HG02885 (cell line): ENCODE measurements around the gene ZNF385C.

Source experiments
- ATAC-seq: cut with Tn5 transposase; IDR thresholded peaks from one replicate; pipeline ENCODE4 v1.9.1; 2021; ENCODE audit warnings: mild to moderate bottlenecking; ENCODE audit not compliant: unreplicated experiment, poor library complexity

Gene ZNF385C

GRCh38 chr17:42079541-42079940 is 18.7 kb downstream of the ZNF385C start:
- ATAC-seq: no peak

DNA sequence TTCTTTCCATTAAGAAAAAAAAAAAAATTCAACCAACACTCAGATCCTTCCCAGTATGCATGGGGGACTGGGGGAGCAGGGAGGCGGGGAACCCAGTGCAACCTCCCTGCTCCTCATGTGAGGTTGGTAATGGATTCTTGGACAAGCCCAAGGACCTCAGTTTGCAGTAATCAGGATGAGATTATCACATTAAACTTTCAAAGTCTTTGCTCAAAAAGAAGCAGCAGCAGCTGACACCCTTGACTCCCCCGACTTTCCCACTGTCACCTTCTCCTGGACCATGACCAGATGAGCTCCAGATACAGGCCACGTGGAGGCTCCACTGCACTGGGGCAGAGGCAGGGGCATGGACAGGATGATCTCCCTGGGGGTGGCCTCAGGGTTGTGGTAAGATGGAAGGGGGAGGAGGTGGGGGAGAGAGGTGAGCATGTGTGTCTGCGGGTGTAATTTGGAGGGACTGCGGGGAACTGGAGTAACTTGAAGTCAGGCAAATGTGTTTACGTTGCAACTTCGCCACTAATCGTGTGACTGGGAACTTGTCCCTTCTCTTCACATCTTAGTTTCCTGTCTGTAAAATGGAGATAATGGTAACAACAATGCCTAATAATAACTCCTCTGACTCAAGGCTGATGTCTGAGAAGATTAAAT is 19.8 kb downstream of the ZNF385C start:
- ATAC-seq: no peak

DNA sequence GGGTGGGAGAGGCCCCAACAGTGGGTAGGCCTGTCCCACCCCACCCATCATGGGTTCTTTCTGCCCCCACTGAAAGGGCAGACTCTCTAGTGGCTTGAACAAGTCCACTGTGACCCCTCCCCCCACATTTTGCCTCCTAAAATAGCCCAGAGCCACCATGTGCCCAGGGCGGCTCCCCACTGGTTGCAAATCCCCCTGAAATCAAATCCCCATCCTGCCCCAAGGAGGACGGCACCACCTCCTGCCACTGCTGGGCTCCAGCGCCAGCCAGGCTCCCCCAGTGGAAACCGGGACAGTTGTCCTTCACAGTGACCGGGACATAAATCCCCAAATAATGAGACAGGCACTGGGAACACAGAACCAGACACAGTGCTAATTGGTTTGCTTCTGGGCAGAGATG is 20.5 kb downstream of the ZNF385C start:
- ATAC-seq: no peak

- ATAC-seq: no peak
Measured at GRCh38 chr17:42076797-42077559, 21.3 kb downstream of the ZNF385C start.

DNA sequence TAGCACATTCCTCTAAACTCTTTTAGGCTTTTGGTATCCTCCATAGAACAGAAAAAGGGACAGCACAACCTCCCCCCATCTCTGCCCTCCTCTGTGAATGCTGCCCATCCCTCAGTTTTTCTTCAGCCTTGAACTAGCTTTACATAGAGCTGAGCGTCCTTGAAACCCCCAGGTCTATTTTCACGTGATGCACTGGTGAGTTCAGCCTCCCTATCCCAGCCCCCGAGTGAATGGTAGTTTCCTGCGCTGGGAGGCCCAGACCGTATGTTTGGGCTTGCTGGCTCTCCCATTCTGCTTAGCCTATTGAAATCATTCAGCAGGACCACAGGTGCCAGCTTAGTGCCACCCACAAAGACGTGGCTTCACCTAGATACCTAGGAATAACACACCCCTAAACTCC is 22.5 kb downstream of the ZNF385C start:
- ATAC-seq: no peak

DNA sequence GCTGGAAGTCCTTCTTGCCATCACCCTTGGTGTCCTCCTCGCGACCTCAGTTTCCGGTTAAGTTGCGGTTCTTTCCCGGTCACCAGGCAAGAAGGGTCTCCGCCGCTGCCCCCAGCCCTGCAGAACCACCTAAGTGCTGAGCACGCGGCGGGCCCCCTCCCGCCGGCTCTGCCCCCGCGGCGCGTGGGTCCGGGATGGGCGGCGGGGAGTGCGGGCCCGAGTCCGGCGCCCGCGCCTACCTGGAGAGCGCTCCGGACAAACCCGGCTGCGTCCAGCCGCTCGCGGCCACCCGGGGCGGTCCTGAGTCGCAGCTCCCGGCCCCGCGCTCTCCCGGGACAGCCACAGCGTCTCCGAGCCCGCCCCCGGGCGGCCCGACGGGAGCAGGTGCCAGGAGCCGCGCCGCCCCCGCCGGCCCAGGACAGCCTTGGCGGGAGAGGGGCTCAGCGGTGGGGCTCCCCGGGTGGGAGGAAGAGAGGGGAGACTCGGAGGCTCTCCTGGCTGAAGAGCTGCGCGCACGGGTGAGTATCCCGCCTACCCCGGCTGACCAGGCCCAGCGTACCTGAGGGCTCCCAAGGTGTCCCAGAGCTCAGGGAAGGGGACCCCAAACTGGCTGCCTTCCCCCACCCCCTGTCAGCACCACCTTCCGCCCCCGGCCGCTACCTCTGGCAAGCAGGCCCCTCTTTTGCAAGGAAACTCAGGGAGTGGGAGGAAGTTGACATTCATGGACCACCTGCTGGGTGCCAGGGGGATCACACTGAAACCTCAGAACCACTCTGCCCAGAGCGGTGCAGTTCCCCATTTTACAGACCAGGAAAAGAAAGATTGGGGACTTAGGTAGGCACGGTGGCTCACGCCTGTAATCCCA is 25.7 kb downstream of the ZNF385C start:
- ATAC-seq: no peak

DNA sequence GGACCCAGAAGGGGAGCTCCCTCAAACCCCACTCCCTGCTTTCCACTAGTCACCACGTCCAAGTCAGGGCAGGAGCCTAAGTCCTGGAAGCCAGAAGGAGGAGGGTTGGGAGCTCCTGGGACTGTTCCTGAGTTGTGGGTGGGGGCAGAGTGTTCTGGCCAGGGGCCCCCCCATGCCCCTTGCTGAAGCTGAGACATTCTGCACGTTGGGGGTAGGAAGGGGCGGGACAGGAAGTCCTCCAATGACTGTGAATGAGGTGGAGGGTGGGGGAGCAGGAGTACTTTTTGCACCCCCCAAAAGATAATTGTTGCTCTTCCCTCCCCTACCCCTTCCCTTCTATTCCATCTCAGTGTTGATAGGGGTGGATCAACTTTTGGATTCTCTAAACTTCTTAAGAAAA is 26.5 kb downstream of the ZNF385C start:
- ATAC-seq: no peak

GRCh38 chr17:42068979-42069378 is 29.3 kb downstream of the ZNF385C start:
- no peak for ATAC-seq

- ATAC-seq: no peak
Measured at GRCh38 chr17:42067371-42068091, 30.7 kb downstream of the ZNF385C start.

- no peak for ATAC-seq
Measured at GRCh38 chr17:42065201-42065600, 33.1 kb downstream of the ZNF385C start.

DNA sequence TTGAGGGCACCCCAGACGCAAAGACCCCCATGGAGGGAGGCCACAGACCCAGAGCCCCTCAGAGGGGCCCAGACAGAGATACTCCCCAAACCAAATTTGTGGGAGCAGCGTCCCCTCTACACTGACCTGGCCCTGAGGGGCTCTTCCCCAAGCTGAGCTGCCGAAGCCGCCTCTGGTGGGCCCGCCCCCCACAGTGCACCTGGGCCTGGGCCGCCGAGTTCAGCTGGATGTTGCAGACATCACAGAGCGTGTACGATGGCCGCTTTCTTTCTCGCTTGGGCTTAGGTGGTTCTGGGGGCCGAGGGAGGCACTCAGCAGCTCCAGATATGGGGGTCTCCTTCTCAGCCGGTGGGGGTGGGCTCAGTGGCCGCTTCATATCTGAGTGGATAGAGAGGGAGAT is 35.6 kb downstream of the ZNF385C start:
- no peak for ATAC-seq

- no peak for ATAC-seq
Measured at GRCh38 chr17:42061646-42062487, 36.4 kb downstream of the ZNF385C start.

- no peak for ATAC-seq
Measured at GRCh38 chr17:42060231-42060630, 38.0 kb downstream of the ZNF385C start.

- no peak for ATAC-seq
Measured at GRCh38 chr17:42059815-42060214, 38.5 kb downstream of the ZNF385C start.

GRCh38 chr17:42058063-42058462 is 40.2 kb downstream of the ZNF385C start:
- no peak for ATAC-seq

- ATAC-seq: no peak
Measured at GRCh38 chr17:42056635-42057034, 41.6 kb downstream of the ZNF385C start.

DNA sequence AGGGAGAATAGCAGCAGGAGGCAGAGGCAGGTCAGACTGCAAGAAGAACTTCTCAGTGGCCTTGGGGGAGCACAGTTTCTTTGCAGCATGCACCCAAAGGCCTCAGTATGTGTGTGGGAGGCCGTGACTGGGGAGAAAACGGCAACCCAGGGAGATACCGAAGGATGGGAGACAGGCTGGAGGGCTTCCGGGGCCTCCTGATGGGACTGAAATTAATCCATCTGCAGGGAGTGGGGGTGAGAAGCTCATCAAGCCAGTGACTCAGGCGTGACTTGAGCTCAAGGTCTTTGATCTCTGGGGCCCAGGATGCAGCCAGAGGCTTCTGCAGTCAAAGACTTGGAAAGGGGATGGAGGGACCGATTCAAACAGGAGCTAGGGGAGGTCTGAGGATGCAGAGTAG is 42.8 kb downstream of the ZNF385C start:
- no peak for ATAC-seq

DNA sequence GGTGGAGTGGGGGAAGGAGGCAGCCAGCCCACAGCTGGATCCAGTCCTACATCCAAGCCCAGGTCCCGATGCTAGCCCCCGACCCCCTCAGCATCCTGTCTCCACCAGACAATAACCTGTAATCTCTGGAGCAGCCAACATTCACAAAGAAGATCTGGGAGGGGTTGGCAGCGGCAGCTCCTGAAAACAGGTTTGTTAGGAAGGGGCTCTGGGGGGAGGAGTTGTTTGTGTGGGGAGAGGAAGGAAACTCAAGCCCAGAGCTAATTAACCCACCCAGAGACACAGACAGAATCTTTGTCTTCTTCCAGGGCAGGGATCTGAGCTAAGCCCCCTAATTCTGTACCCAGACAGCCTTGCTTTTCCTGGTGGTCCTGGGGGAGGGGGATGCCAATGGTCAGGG is 43.2 kb downstream of the ZNF385C start:
- no peak for ATAC-seq

DNA sequence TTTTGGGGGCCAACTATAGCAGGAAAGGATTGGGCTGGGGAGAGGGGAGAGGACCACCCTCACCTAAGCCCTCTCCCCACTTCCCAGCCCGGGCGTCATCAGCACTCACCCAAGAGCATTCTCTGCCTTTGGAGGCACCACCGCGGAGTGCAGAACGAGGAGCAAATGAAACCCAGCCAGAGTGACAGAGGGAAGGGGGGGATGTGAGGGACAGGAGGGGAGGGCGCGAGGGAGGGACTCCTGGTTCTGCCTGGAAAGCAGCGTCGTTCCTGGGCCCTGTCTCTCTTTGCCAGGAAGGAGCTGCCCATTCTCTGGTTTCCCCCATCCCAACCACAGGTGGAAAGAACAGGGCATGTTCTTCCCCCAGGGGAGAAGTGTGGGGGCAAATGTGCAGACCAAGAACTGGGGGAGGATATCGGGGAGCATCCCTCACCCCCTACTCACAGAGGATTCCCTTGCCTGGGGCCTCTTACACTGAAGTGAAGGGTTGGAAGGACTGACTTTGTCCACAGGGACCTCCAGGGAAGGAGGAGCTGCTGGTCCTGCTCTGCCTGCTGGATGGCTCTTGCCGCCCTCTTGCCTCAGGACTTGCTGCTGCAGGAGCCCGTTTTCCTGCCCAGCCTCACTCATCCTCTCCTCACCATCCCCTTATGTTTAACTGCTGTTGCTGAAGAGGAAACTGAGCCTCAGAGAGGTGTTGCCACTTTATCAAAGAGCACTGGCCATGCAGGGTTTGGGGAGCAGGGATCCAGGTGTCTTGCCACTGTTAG is 44.4 kb downstream of the ZNF385C start:
- ATAC-seq: no peak
